GM21619 (cell line): ENCODE results near the gene TRPV3.
"Not testable (repeated sequence)": the region's sequence is repeated elsewhere in the genome, so short reads cannot be mapped to it uniquely, and the experiment has no call there.

Experiments used
- ATAC-seq: cut with Tn5 transposase; IDR thresholded peaks from one replicate; pipeline ENCODE4 v1.9.1; 2021; ENCODE audit not compliant: unreplicated experiment

The TRPV3 gene

GRCh38 chr17:3475812-3476610 lies 81.6 kb downstream of the TRPV3 start, which contains the start of gene ASPA:
TSS of gene ASPA (plus strand) at chr17:3475997. CDS start at chr17:3476160, 163 bp downstream.
- no peak for ATAC-seq

- ATAC-seq = no peak
These were observed 82.3 kb downstream of the TRPV3 start for GRCh38 chr17:3475251-3475685.

- no peak for ATAC-seq
These were observed 83.4 kb downstream of the TRPV3 start for GRCh38 chr17:3474212-3474611.

GRCh38 chr17:3472137-3472536 lies 85.5 kb downstream of the TRPV3 start:
- no peak for ATAC-seq

- ATAC-seq = no peak
These were observed 86.0 kb downstream of the TRPV3 start, which contains the start of gene SPATA22 for GRCh38 chr17:3471599-3471998. TSS of gene SPATA22 (minus strand) at chr17:3471819. CDS start at chr17:3469325, 2,494 bp downstream.

- no peak for ATAC-seq
These were observed 88.1 kb downstream of the TRPV3 start for GRCh38 chr17:3469529-3469928.

- ATAC-seq = not testable (repeated sequence)
These were observed 91.3 kb downstream of the TRPV3 start for GRCh38 chr17:3466355-3466754.
